HepG2 (cell line): ENCODE data around the gene APC2. TPM values are rescaled to one million over a fixed set of nuclear protein-coding genes. Genes with fewer than 3 reads are reported as not detected.
A peak's percentile ranks its signal among the peaks of the same experiment; 100 is the strongest.

Experiments
- ATAC-seq: fragments of 200-7000 bp; cut with Tn5 transposase; 3 replicates; pipeline ENCODE4 v1.9.1; 2020; ENCODE audit warnings: mild to moderate bottlenecking, moderate library complexity
- BruUV-seq: library from RNA; stranded (reverse); fragments of 400-500 nt; replicated peaks from 2 replicates; lab custom pipeline; 2021; lab: Mats Ljungman, UMichigan
- CTCF ChIA-PET: fragments of 300-600 bp; formaldehyde crosslinking; extraction: SDS; loops from one replicate; lab custom pipeline; 2021; ENCODE audit warnings: low total read pairs, inconsistent platforms, low intra/inter-chr PET ratio; lab: Yijun Ruan, JAX
- POLR2A ChIA-PET: fragments of 350-600 bp; sonication (Branson Sonifier 250); formaldehyde crosslinking; loops from one replicate; lab custom pipeline; 2020; ENCODE audit warnings: antibody characterized with exemption, inconsistent platforms; lab: Yijun Ruan, JAX
- DNase-seq: peaks from one replicate; pipeline ENCODE4 v3.0.0-alpha.2; 2015; ENCODE audit warnings: low spot score
- FAIRE-seq: peaks from 3 replicates; lab custom pipeline; 2011; peaks lifted over from hg19 to GRCh38; lab: Jason Lieb, UNC
- H2AFZ ChIP-seq: one replicate; pipeline ENCODE4 v1.6.1; 2011; ENCODE audit warnings: low read length, inconsistent platforms
- H3K27ac ChIP-seq: fragments of 300-600 bp; 3 replicates; pipeline ENCODE4 v1.8.0; 2011; ENCODE audit warnings: mixed run types, mild to moderate bottlenecking, mixed read lengths, low read length, inconsistent platforms; ENCODE audit not compliant: insufficient read depth; ENCODE audit errors: extremely low read length
- H3K27me3 ChIP-seq, 2 experiments: fragments of 200-600 bp in 1 of 2; 2 replicates in 1 of 2; 3 replicates in 1 of 2; pipeline versions ENCODE4 v1.6.0 to v1.8.0; 2011; ENCODE audit warnings: low read length in 2 of 2, mild to moderate bottlenecking in 2 of 2, moderate library complexity in 2 of 2, inconsistent platforms in 1 of 2; ENCODE audit not compliant: insufficient read depth in 2 of 2, control insufficient read depth in 1 of 2
- H3K36me3 ChIP-seq, 2 experiments: fragments of 200-600 bp in 1 of 2; replicated peaks in 1 of 2; 2 replicates in 1 of 2; 3 replicates in 1 of 2; pipeline versions ENCODE4 v1.5.1 to v1.8.0; 2011; ENCODE audit warnings: low read length in 2 of 2, inconsistent platforms in 1 of 2; ENCODE audit not compliant: insufficient read depth in 2 of 2, control insufficient read depth in 1 of 2
- H3K4me1 ChIP-seq: 2 replicates; pipeline ENCODE4 v1.5.1; 2012; ENCODE audit warnings: low read length, inconsistent platforms; ENCODE audit not compliant: insufficient read depth
- H3K4me2 ChIP-seq: 2 replicates; pipeline ENCODE4 v1.6.0; 2011; ENCODE audit warnings: low read depth, low read length, inconsistent platforms
- H3K4me3 ChIP-seq, 3 experiments: fragments of 200-600 bp in 1 of 3; sonication (generic), shearing (Covaris generic) in 1 of 3; replicated peaks in 1 of 3; 2 replicates each; pipeline ENCODE4 v1.5.1; 2011 to 2016; ENCODE audit warnings: low read length in 3 of 3, inconsistent platforms in 2 of 3, low read depth in 2 of 3, mild to moderate bottlenecking in 2 of 3, control low read depth in 1 of 3, mixed read lengths in 1 of 3; ENCODE audit not compliant: insufficient read depth in 1 of 3
- H3K79me2 ChIP-seq: one replicate; pipeline ENCODE4 v1.6.1; 2011; ENCODE audit warnings: low read length, inconsistent platforms; ENCODE audit not compliant: insufficient read depth
- H3K9ac ChIP-seq: 2 replicates; pipeline ENCODE4 v1.6.0; 2011; ENCODE audit warnings: mild to moderate bottlenecking, low read depth, low read length, inconsistent platforms; ENCODE audit not compliant: insufficient read depth
- H3K9me3 ChIP-seq: 2 replicates; pipeline ENCODE4 v1.5.1; 2012; ENCODE audit warnings: mild to moderate bottlenecking, low read length
- H4K20me1 ChIP-seq: 2 replicates; pipeline ENCODE4 v1.6.0; 2011; ENCODE audit warnings: inconsistent platforms, mild to moderate bottlenecking, low read length, moderate library complexity; ENCODE audit not compliant: insufficient read depth
- BORCS8-MEF2B ChIP-seq: sonication (generic); formaldehyde crosslinking; IDR thresholded peaks from 2 replicates; pipeline ENCODE4 v1.8.0; 2022; ENCODE audit warnings: mild to moderate bottlenecking, missing genetic modification reagents
- CEBPZ ChIP-seq: IDR thresholded peaks from 2 replicates; pipeline ENCODE4 v1.6.1; 2012; ENCODE audit warnings: low read length, improper control_type of control experiment
- GMEB1 ChIP-seq: sonication (generic); formaldehyde crosslinking; IDR thresholded peaks from 2 replicates; pipeline ENCODE4 v1.5.1; 2020; ENCODE audit warnings: missing genetic modification reagents, mild to moderate bottlenecking, borderline replicate concordance
- HNRNPLL ChIP-seq: fragments of 200-400 bp; formaldehyde crosslinking; IDR thresholded peaks from 2 replicates; pipeline ENCODE4 v1.6.1; 2017; ENCODE audit warnings: mild to moderate bottlenecking, low read depth, low read length; ENCODE audit not compliant: poor library complexity, severe bottlenecking
- MAX ChIP-seq: IDR thresholded peaks from 2 replicates; pipeline ENCODE4 v1.6.1; 2012; ENCODE audit warnings: inconsistent platforms
- RAD21 ChIP-seq: fragments of 450-650 bp; formaldehyde crosslinking; IDR thresholded peaks from 2 replicates; pipeline ENCODE4 v1.5.0; 2020; ENCODE audit warnings: mild to moderate bottlenecking
- SETDB1 ChIP-seq: sonication (generic); formaldehyde crosslinking; IDR thresholded peaks from 2 replicates; pipeline ENCODE4 v1.5.1; 2020; ENCODE audit warnings: missing genetic modification reagents, mild to moderate bottlenecking, borderline replicate concordance
- THYN1 ChIP-seq: sonication (generic); formaldehyde crosslinking; IDR thresholded peaks from 2 replicates; pipeline ENCODE4 v1.8.1; 2023; ENCODE audit warnings: low read depth, mild to moderate bottlenecking, moderate library complexity, missing genetic modification reagents, borderline replicate concordance
- ZBTB44 ChIP-seq: sonication (generic); formaldehyde crosslinking; IDR thresholded peaks from 2 replicates; pipeline ENCODE4 v1.4.0; 2020; ENCODE audit warnings: missing genetic modification reagents
- ZFX ChIP-seq: sonication (generic); formaldehyde crosslinking; IDR thresholded peaks from 2 replicates; pipeline ENCODE4 v1.4.0; 2020; ENCODE audit warnings: mild to moderate bottlenecking, low read depth, missing genetic modification reagents, moderate library complexity
- ZNF350 ChIP-seq: sonication (generic); formaldehyde crosslinking; IDR thresholded peaks from 2 replicates; pipeline ENCODE4 v1.4.0; 2020; ENCODE audit warnings: mild to moderate bottlenecking, low read depth, missing genetic modification reagents, borderline replicate concordance
- ZNF615 ChIP-seq: sonication (generic); formaldehyde crosslinking; IDR thresholded peaks from 2 replicates; pipeline ENCODE4 v1.5.0; 2020; ENCODE audit warnings: mild to moderate bottlenecking, missing genetic modification reagents, borderline replicate concordance
- WGBS: methylation state at CpG from one replicate; pipeline ENCODE4 v1.1.6; 2017; ENCODE audit warnings: low lambda C conversion rate; 5-methylcytosine and 5-hydroxymethylcytosine counted together
- in situ Hi-C: cut with HindIII; loops from 2 replicates; pipeline ENCODE4 v1.10.0; 2017; ENCODE audit warnings: low pct_unique_long_range_greater_than_20kb; ENCODE audit not compliant: extremely low pct_ligation_motif_present
- intact Hi-C: fragments of 100-400 bp; cut with micrococcal nuclease; formaldehyde crosslinking; loops from one replicate; pipeline ENCODE4 v1.10.0; 2022; ENCODE audit not compliant: unreplicated experiment
- polyA plus RNA-seq, 8 experiments: library from polyadenylated mRNA; depleted of rRNA in 3 of 8; stranded (reverse) in 7 of 8; unstranded in 1 of 8; fragments of >200 nt; fragmentation: Illumina TruSeq in 4 of 8; extraction: Trizol in 4 of 8; gene quantifications; 2 replicates each; pipeline versions ENCODE4 v1.2.1 to v1.2.3, GENCODE V29; 2011 to 2016; ENCODE audit warnings: low read depth in 4 of 8, missing spikeins in 1 of 8, mixed read lengths in 1 of 8; ENCODE audit not compliant: insufficient read depth in 1 of 8
- total RNA-seq, 5 experiments: library from RNA; depleted of rRNA; stranded (reverse); fragments of >200 nt; fragmentation: Illumina TruSeq; extraction: Trizol; gene quantifications; 2 replicates each; pipeline ENCODE4 v1.2.3, GENCODE V29; 2016; ENCODE audit warnings: low read depth in 1 of 5
- TF ChIP-seq, protein P1 (sequence below): sonication (generic); formaldehyde crosslinking; IDR thresholded peaks from 2 replicates; pipeline ENCODE4 v1.4.0; 2020; ENCODE audit warnings: missing genetic modification reagents

APC2 gene
- total and polyA plus RNA-seq, 2 of the 13 experiments (the other 11 are each of a cell fraction or from before 2014, with no cell fraction given), result 0.08 to 0.22 TPM

- Histone ChIP-seq H2AFZ (no peak overlapping the region), H3K9me3 (no peaks in the 10 kb centered on the region), H3K27me3 (peaks cover 10 to 58% of the 10 kb centered on the region in 2 experiments), H3K36me3 (no peaks in the 10 kb centered on the region), H3K9ac (no peak overlapping the region), H3K79me2 (no peaks in the 10 kb centered on the region), H4K20me1 (peaks cover 10% of the 10 kb centered on the region; the same call in 1 of the 2 replicates), H3K27ac (no peak overlapping the region), H3K4me2 (peak overlapping the region; percentile 51), H3K4me3 (peak overlapping the region in 2 of 3 experiments; percentile 25 to 51; a peak in 2 of 6 replicates), H3K4me1 (peaks cover 48% of the 10 kb centered on the region)
- peak; percentile 23 for FAIRE-seq
- CTCF ChIA-PET, result no interaction called here
- peak; percentile 52 for ATAC-seq
- intact Hi-C loops, result no loop called here
- WGBS, result 3% methylated on average over 28 of the region's 42 CpGs
- no TSS peak for BruUV-seq
- in situ Hi-C loops, result loop anchor here (5.0 kb wide), 1 partner anchor 57 kb away; the partner anchor contains the start of gene ADAMTSL5
- peak; percentile 76 for DNase-seq
- POLR2A ChIA-PET, result interaction anchor here (0.5 to 4.0 kb wide), 10 partner anchors 11 to 383 kb away, joined by 3 to 34 read pairs (median 6); partner anchors contain the start of genes CIRBP and REEP6
- no peak for TF ChIP-seq RAD21 (CRISPR knock-in tag)
- TF ChIP-seq SETDB1 (CRISPR knock-in tag), result no peak
- peak; percentile 54; the same call in 1 of the 2 replicates for TF ChIP-seq MAX
- TF ChIP-seq ZNF615 (CRISPR knock-in tag), result no peak
- TF ChIP-seq BORCS8-MEF2B (CRISPR knock-in tag), result no peak
- peak; percentile 36; the same call in 1 of the 2 replicates for TF ChIP-seq GMEB1 (CRISPR knock-in tag)
- no peak for TF ChIP-seq ZBTB44
- peak; percentile 51 for TF ChIP-seq HNRNPLL
- TF ChIP-seq ZNF350 (CRISPR knock-in tag), result no peak
- no peak for TF ChIP-seq THYN1
- no peak for TF ChIP-seq ZFX (CRISPR knock-in tag)
- TF ChIP-seq, protein P1, sequence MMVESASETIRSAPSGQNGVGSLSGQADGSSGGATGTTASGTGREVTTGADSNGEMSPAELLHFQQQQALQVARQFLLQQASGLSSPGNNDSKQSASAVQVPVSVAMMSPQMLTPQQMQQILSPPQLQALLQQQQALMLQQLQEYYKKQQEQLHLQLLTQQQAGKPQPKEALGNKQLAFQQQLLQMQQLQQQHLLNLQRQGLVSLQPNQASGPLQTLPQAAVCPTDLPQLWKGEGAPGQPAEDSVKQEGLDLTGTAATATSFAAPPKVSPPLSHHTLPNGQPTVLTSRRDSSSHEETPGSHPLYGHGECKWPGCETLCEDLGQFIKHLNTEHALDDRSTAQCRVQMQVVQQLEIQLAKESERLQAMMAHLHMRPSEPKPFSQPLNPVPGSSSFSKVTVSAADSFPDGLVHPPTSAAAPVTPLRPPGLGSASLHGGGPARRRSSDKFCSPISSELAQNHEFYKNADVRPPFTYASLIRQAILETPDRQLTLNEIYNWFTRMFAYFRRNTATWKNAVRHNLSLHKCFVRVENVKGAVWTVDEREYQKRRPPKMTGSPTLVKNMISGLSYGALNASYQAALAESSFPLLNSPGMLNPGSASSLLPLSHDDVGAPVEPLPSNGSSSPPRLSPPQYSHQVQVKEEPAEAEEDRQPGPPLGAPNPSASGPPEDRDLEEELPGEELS (CRISPR knock-in tag), result no peak
- TF ChIP-seq CEBPZ, result no peak
Observed at GRCh38 chr19:1455336-1456120, 5.6 kb downstream of the APC2 start.
